GM18498 (cell line): ENCODE results near the gene BMPR1A.
"Not testable (repeated sequence)": the region's sequence is repeated elsewhere in the genome, so short reads cannot be mapped to it uniquely, and the experiment has no call there.

ENCODE experiments used
- ATAC-seq: cut with Tn5 transposase; IDR thresholded peaks from one replicate; pipeline ENCODE4 v1.9.1; 2021; ENCODE audit warnings: mild to moderate bottlenecking, moderate library complexity; ENCODE audit not compliant: unreplicated experiment

Gene BMPR1A

GRCh38 chr10:86837663-86838062 lies 81.2 kb downstream of the BMPR1A start:
- no peak for ATAC-seq

GRCh38 chr10:86840498-86840897 lies 84.1 kb downstream of the BMPR1A start:
- ATAC-seq = no peak

- ATAC-seq = no peak
Measured at GRCh38 chr10:86846088-86846487, 89.7 kb downstream of the BMPR1A start.

- ATAC-seq = no peak
Measured at GRCh38 chr10:86848747-86849146, 92.3 kb downstream of the BMPR1A start.

GRCh38 chr10:86849181-86849894 lies 92.9 kb downstream of the BMPR1A start:
- ATAC-seq = peak; percentile 72

- no peak for ATAC-seq
Measured at GRCh38 chr10:86850481-86850880, 94.1 kb downstream of the BMPR1A start.

GRCh38 chr10:86851328-86852207 lies 95.1 kb downstream of the BMPR1A start:
- no peak for ATAC-seq

GRCh38 chr10:86853582-86853981 lies 97.2 kb downstream of the BMPR1A start:
- not testable (repeated sequence) for ATAC-seq

GRCh38 chr10:86855513-86855912 lies 99.1 kb downstream of the BMPR1A start:
- no peak for ATAC-seq

GRCh38 chr10:86856156-86856555 lies 99.7 kb downstream of the BMPR1A start:
- no peak for ATAC-seq

- ATAC-seq = no peak
Measured at GRCh38 chr10:86857128-86857721, 100.8 kb downstream of the BMPR1A start.

GRCh38 chr10:86858011-86858410 lies 101.6 kb downstream of the BMPR1A start:
- ATAC-seq = no peak

GRCh38 chr10:86861351-86861750 lies 104.9 kb downstream of the BMPR1A start:
- no peak for ATAC-seq

GRCh38 chr10:86862373-86862772 lies 106.0 kb downstream of the BMPR1A start:
- no peak for ATAC-seq

GRCh38 chr10:86862786-86863483 lies 106.5 kb downstream of the BMPR1A start:
- ATAC-seq = no peak

- no peak for ATAC-seq
Measured at GRCh38 chr10:86863484-86863842, 107.0 kb downstream of the BMPR1A start.

- not testable (repeated sequence) for ATAC-seq
Measured at GRCh38 chr10:86865011-86865811, 108.8 kb downstream of the BMPR1A start.

- ATAC-seq = no peak
Measured at GRCh38 chr10:86867149-86867548, 110.7 kb downstream of the BMPR1A start.

- ATAC-seq = no peak
Measured at GRCh38 chr10:86868353-86868752, 111.9 kb downstream of the BMPR1A start.

GRCh38 chr10:86870679-86871078 lies 114.3 kb downstream of the BMPR1A start:
- ATAC-seq = no peak
